ENCODE results near the gene USH1C. TPM values are rescaled to one million over a fixed set of nuclear protein-coding genes. Genes with fewer than 3 reads are reported as not detected.
A peak's percentile ranks its signal among the peaks of the same experiment; 100 is the strongest.

The USH1C gene
- total RNA-seq, 1 donor, result not detected

DNA sequence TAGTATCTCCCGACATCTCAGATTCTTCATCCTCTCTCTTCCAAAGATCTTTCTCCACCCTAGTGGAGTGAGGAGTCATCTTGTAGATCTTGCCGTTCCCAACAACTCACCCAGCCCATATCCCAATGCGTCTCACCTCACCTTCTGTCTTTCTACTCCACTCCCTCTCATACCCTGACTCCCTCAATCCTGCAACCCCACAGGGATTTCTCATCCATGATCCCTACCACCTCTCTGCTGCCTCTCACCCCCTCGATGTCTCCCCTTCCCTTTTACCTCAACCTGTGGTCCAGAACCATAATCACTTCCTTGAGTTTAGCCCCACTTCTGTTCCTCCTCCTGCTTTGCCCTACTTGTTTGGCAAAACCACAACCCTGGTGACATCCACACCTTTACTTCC lies 44.5 kb upstream of the USH1C start:
- no peaks in the 10 kb centered on the region for H3K4me1 ChIP-seq (ENCODE audit: insufficient read depth, low read length)
- no peak for TF ChIP-seq CTCF (IDR thresholded peaks at IDR 0.05; ENCODE audit: extremely low read depth, low read depth, low read length)
- no peak overlapping the region for H2AFZ ChIP-seq (ENCODE audit: low read length)
- H3K79me2 ChIP-seq (ENCODE audit: insufficient read depth, low read length), result no peaks in the 10 kb centered on the region
- H4K20me1 ChIP-seq (ENCODE audit: insufficient read depth, low read length), result peaks cover 3% of the 10 kb centered on the region
- no peaks in the 10 kb centered on the region for H3K9me3 ChIP-seq (ENCODE audit: low read depth, low read length)
- peak; percentile 52 for DNase-seq (ENCODE audit: insufficient read length, low spot score, missing footprints)
- H3K27ac ChIP-seq (ENCODE audit: low read depth, low read length), result no peak overlapping the region
- no peak overlapping the region for H3K4me3 ChIP-seq (ENCODE audit: insufficient read depth, low read length)
- H3K27me3 ChIP-seq (ENCODE audit: insufficient read depth, low read length), result peaks cover 17% of the 10 kb centered on the region
- H3K4me2 ChIP-seq (ENCODE audit: insufficient read depth, low read length), result no peak overlapping the region
- no peaks in the 10 kb centered on the region for H3K36me3 ChIP-seq (ENCODE audit: insufficient read depth, low read length)

DNA sequence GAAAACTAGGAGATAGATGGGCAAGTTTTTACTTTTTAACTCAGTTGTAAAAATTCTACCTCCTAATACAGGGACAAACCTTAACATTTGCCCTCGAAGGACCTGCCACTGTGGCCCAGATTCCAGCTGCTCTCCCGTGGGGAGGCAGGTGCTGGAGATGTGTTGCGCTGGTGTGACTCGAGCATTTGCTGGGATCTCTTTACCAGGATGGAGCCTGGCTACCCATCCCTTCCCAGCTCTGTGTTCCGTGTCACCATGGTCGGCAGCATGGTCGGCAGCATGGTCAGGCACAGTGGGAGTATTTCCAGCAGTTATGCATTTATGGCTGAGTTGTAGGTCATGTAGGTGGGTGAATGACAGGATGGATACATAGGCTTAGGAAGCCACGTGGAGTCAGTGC lies 44.0 kb upstream of the USH1C start:
- TF ChIP-seq CTCF (IDR thresholded peaks at IDR 0.05; ENCODE audit: extremely low read depth, low read depth, low read length), result no peak
- no peaks in the 10 kb centered on the region for H3K9me3 ChIP-seq (ENCODE audit: low read depth, low read length)
- no peak for DNase-seq (ENCODE audit: insufficient read length, low spot score, missing footprints)
- H3K27me3 ChIP-seq (ENCODE audit: insufficient read depth, low read length), result peaks cover 14% of the 10 kb centered on the region
- H2AFZ ChIP-seq (ENCODE audit: low read length), result no peak overlapping the region
- H4K20me1 ChIP-seq (ENCODE audit: insufficient read depth, low read length), result peaks cover 3% of the 10 kb centered on the region
- no peak overlapping the region for H3K4me2 ChIP-seq (ENCODE audit: insufficient read depth, low read length)
- no peak overlapping the region for H3K4me3 ChIP-seq (ENCODE audit: insufficient read depth, low read length)
- H3K4me1 ChIP-seq (ENCODE audit: insufficient read depth, low read length), result no peaks in the 10 kb centered on the region
- no peaks in the 10 kb centered on the region for H3K79me2 ChIP-seq (ENCODE audit: insufficient read depth, low read length)
- H3K27ac ChIP-seq (ENCODE audit: low read depth, low read length), result no peak overlapping the region
- no peaks in the 10 kb centered on the region for H3K36me3 ChIP-seq (ENCODE audit: insufficient read depth, low read length)

DNA sequence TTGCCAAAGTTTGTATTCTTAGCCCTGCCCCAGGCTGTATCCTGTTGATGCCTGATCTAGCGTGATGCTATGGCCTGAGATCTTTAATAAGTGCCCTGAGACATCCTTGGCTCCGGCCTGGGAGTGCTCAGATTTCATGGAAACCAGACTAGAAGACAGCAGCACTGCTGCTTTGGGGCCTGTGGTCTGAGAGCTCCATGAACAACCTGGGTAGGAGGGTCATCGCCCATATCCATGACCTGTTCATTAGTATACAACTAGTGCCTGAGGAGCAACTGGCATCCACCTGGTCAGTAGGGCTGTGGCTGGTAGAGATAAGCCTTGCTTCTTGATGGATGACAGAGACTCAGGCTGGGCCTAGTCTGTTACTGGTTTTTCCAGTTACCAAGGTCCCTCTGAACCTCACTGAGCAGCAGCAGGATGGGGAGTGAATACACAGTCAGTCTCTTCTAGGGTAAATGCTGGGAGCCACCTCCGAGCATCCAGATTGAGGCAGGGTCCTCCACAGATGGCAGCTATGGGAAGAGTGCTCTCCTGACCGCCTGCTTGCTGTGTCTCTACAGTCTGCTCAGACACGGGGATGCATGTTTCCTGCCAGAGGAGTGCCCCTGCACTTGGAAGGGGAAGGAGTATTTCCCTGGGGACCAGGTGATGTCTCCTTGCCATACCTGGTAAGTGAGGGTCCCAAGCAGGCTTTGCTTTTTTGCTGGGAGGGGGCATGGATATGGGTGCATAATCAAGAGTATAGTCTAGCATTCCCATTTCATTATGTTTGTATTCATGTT lies 41.9 kb upstream of the USH1C start:
- H3K4me3 ChIP-seq (ENCODE audit: insufficient read depth, low read length), result no peak overlapping the region
- no peak overlapping the region for H2AFZ ChIP-seq (ENCODE audit: low read length)
- no peak for TF ChIP-seq CTCF (IDR thresholded peaks at IDR 0.05; ENCODE audit: extremely low read depth, low read depth, low read length)
- H4K20me1 ChIP-seq (ENCODE audit: insufficient read depth, low read length), result peaks cover 3% of the 10 kb centered on the region
- peak; percentile 26 for DNase-seq (ENCODE audit: insufficient read length, low spot score, missing footprints)
- H3K36me3 ChIP-seq (ENCODE audit: insufficient read depth, low read length), result no peaks in the 10 kb centered on the region
- H3K27ac ChIP-seq (ENCODE audit: low read depth, low read length), result no peak overlapping the region
- peaks cover 8% of the 10 kb centered on the region for H3K27me3 ChIP-seq (ENCODE audit: insufficient read depth, low read length)
- H3K4me2 ChIP-seq (ENCODE audit: insufficient read depth, low read length), result no peak overlapping the region
- no peaks in the 10 kb centered on the region for H3K4me1 ChIP-seq (ENCODE audit: insufficient read depth, low read length)
- H3K9me3 ChIP-seq (ENCODE audit: low read depth, low read length), result no peaks in the 10 kb centered on the region
- no peaks in the 10 kb centered on the region for H3K79me2 ChIP-seq (ENCODE audit: insufficient read depth, low read length)

- Histone ChIP-seq H3K27ac (ENCODE audit: low read depth, low read length) (no peak overlapping the region), H3K4me3 (ENCODE audit: insufficient read depth, low read length) (no peak overlapping the region), H3K9me3 (ENCODE audit: low read depth, low read length) (no peaks in the 10 kb centered on the region), H3K36me3 (ENCODE audit: insufficient read depth, low read length) (no peaks in the 10 kb centered on the region), H4K20me1 (ENCODE audit: insufficient read depth, low read length) (no peaks in the 10 kb centered on the region), H3K79me2 (ENCODE audit: insufficient read depth, low read length) (no peaks in the 10 kb centered on the region), H3K27me3 (ENCODE audit: insufficient read depth, low read length) (peaks cover 3% of the 10 kb centered on the region), H2AFZ (ENCODE audit: low read length) (no peak overlapping the region), H3K4me2 (ENCODE audit: insufficient read depth, low read length) (no peak overlapping the region), H3K4me1 (ENCODE audit: insufficient read depth, low read length) (no peaks in the 10 kb centered on the region)
- DNase-seq (ENCODE audit: insufficient read length, low spot score, missing footprints), result peak; percentile 21
- no peak for TF ChIP-seq CTCF (IDR thresholded peaks at IDR 0.05; ENCODE audit: extremely low read depth, low read depth, low read length)
Observed at GRCh38 chr11:17581732-17582053, 37.5 kb upstream of the USH1C start.
